Esophagus muscularis mucosa (tissue), 4 donors: ENCODE data around the gene GOSR1.
"Not testable (repeated sequence)": the region's sequence is repeated elsewhere in the genome, so short reads cannot be mapped to it uniquely, and the experiment has no call there.

ENCODE experiments used
- EP300 ChIP-seq: sonication (generic); formaldehyde crosslinking; IDR thresholded peaks from one replicate; pipeline ENCODE4 v1.6.1; 2017; ENCODE audit warnings: antibody characterized with exemption
- POLR2A ChIP-seq: fragments of 450-650 bp; IDR thresholded peaks from one replicate; pipeline ENCODE4 v1.6.1; 2017; ENCODE audit warnings: antibody characterized with exemption, moderate library complexity, mild to moderate bottlenecking, low read depth
- POLR2AphosphoS5 ChIP-seq, 2 donors: sonication (generic); formaldehyde crosslinking; IDR thresholded peaks; one replicate each; pipeline ENCODE4 v1.6.1; 2017; ENCODE audit warnings: antibody characterized with exemption in 2 of 2
- TF ChIP-seq, protein P1 (sequence below), 3 experiments: fragments of 200-600 bp in 2 of 3; fragments of 450-650 bp in 1 of 3; sonication (generic) in 2 of 3; IDR thresholded peaks; one replicate each; pipeline ENCODE4 v1.5.1; 2017 to 2019; ENCODE audit warnings: antibody characterized with exemption in 3 of 3, mild to moderate bottlenecking in 2 of 3, moderate library complexity in 1 of 3

GRCh38 chr17:30537667-30538066 lies 60.5 kb downstream of the GOSR1 start:
- TF ChIP-seq, protein P1, sequence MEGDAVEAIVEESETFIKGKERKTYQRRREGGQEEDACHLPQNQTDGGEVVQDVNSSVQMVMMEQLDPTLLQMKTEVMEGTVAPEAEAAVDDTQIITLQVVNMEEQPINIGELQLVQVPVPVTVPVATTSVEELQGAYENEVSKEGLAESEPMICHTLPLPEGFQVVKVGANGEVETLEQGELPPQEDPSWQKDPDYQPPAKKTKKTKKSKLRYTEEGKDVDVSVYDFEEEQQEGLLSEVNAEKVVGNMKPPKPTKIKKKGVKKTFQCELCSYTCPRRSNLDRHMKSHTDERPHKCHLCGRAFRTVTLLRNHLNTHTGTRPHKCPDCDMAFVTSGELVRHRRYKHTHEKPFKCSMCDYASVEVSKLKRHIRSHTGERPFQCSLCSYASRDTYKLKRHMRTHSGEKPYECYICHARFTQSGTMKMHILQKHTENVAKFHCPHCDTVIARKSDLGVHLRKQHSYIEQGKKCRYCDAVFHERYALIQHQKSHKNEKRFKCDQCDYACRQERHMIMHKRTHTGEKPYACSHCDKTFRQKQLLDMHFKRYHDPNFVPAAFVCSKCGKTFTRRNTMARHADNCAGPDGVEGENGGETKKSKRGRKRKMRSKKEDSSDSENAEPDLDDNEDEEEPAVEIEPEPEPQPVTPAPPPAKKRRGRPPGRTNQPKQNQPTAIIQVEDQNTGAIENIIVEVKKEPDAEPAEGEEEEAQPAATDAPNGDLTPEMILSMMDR (IDR thresholded peaks at IDR 0.05), result not testable (repeated sequence)
- TF ChIP-seq EP300; POLR2A; POLR2AphosphoS5 (IDR thresholded peaks at IDR 0.05): not testable (repeated sequence)
